ES-I3 (cell line): ENCODE measurements around the gene BCL2L14.

Source experiments
- H3K36me3 ChIP-seq: 2 replicates; pipeline ENCODE4 v1.6.1; 2013; ENCODE audit warnings: mild to moderate bottlenecking, low read length, control low read depth, moderate library complexity; ENCODE audit not compliant: insufficient read depth
- H3K4me1 ChIP-seq: 2 replicates; pipeline ENCODE4 v1.6.1; 2013; ENCODE audit warnings: mild to moderate bottlenecking, control low read depth, low read length; ENCODE audit not compliant: insufficient read depth
- H3K9ac ChIP-seq: 2 replicates; pipeline ENCODE4 v1.6.1; 2013; ENCODE audit warnings: low read depth, mild to moderate bottlenecking, low read length, moderate library complexity
- H3K9me3 ChIP-seq: 2 replicates; pipeline ENCODE4 v1.6.1; 2013; ENCODE audit warnings: mild to moderate bottlenecking, low read length, moderate library complexity; ENCODE audit not compliant: control insufficient read depth, insufficient read depth

The BCL2L14 gene

GRCh38 chr12:12081836-12082497, 11.2 kb downstream of the BCL2L14 start:
- H3K4me1 ChIP-seq: peaks cover 13% of the 10 kb centered on the region
- no peaks in the 10 kb centered on the region for H3K9me3 ChIP-seq
- no peak overlapping the region for H3K9ac ChIP-seq
- no peaks in the 10 kb centered on the region for H3K36me3 ChIP-seq

DNA sequence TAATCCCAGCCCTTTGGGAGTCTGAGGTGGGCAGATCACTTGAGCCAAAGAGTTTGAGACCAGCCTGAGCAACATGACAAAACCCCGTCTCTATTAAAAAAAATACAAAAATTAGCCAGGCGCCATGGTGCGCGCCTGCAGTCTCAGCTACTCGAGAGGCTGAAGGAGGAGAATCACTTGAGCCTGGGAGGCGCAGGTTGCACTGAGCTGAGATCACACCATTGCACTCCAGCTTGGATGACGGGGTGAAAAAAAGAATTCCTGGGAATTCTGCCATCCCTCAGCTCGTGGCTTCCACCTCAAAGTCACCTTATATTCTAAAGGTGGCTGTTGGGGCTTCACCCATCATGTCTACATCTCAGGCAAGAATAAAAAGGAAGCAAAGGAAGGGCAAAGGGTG, 12.9 kb downstream of the BCL2L14 start:
- H3K4me1 ChIP-seq: peaks cover 20% of the 10 kb centered on the region
- no peaks in the 10 kb centered on the region for H3K36me3 ChIP-seq
- no peaks in the 10 kb centered on the region for H3K9me3 ChIP-seq
- H3K9ac ChIP-seq: no peak overlapping the region

DNA sequence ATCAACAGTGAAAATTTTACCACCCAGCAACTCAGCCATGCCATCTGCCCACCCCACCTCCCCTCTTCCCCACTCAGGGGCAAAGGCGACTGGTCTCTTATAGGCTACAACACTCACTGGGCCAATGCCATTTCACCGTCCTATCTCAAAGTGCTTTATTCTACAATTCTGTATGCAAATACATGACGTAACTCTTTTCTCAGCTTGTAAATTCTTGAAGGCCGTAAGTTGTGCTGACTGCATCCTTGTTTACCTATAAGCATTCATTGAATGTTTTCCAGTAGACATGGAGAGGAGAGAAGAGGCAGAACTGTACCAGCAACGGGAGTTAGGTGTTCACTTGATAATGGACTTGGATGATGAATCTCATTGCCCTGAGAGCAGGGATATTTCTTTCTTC, 15.6 kb downstream of the BCL2L14 start:
- Histone ChIP-seq H3K9ac (no peak overlapping the region), H3K9me3 (no peaks in the 10 kb centered on the region)

DNA sequence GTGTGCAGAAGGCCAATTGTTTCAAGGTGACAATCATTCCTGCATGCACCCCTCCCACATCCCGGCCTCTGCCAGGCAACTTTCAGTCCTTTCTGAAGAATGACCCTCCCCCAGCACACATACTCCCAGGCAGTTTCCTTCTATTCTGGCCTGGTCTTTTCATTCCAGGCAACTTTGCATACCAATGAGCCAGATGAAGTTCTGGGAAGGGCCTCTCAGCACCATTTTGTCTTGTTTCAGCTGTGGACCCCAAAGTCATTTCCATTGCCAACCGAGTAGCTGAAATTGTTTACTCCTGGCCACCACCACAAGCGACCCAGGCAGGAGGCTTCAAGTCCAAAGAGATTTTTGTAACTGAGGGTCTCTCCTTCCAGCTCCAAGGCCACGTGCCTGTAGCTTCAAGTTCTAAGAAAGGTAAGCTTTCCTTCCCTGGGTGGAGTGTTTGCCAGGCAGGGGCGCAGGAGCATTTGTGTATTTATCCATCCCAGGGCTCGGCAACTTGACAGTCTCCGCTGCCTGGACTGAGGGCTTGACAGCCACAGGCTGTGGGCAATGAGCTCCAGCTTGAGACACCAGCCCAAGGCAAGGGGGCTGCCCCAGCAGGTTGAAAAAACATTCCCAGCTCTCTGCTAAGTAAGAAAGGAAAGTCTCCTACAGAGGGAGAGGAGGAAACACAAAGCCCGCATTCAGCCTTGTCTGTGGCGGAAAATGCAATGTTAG, 16.4 kb downstream of the BCL2L14 start:
- no peaks in the 10 kb centered on the region for H3K9me3 ChIP-seq
- peaks cover 20% of the 10 kb centered on the region for H3K4me1 ChIP-seq
- H3K9ac ChIP-seq: no peak overlapping the region

More for the DNA sequence above, 15.6 kb downstream of the BCL2L14 start:
- peaks cover 20% of the 10 kb centered on the region for H3K4me1 ChIP-seq
- H3K36me3 ChIP-seq: no peaks in the 10 kb centered on the region

DNA sequence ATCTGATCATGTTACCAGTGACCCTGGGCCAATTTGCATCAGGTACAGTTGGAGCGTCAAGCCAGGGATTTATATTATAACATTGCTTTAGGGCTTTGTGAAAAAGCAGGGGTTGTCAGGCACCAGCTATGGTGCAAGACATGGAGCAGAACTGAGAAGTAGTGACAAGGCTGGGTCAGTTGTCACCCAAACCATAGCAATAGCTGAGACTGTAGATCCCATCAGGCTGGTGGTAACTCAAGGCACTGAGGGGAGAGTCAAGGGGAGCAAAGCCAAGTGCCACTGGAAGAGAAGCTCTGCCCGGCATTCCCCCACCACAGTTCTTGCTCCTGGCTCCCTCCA, 16.9 kb downstream of the BCL2L14 start:
- Histone ChIP-seq H3K9me3 (no peaks in the 10 kb centered on the region), H3K36me3 (no peaks in the 10 kb centered on the region), H3K4me1 (peaks cover 20% of the 10 kb centered on the region), H3K9ac (no peak overlapping the region)

More for the DNA sequence above, 16.4 kb downstream of the BCL2L14 start:
- H3K36me3 ChIP-seq: no peaks in the 10 kb centered on the region

DNA sequence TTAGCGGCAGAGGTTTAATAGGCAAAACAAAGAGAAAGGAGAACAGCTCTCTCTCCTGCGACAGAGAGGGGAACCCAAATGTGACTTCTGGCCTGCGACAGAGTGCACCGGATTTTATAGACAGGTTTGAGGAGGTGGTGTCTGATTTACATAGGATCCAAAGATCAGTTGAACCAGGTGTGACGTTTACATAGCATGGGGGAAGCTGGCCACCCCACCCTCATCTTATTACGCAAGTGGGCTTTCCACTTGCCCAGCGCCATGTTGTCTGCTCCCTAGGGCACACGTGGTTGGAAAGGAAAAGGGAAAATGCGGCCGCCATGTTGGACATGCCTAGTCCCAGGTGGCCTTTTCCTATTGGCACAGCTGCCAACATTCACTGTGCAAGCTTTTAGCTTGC, 17.4 kb downstream of the BCL2L14 start:
- Histone ChIP-seq H3K36me3 (no peaks in the 10 kb centered on the region), H3K9ac (no peak overlapping the region)

DNA sequence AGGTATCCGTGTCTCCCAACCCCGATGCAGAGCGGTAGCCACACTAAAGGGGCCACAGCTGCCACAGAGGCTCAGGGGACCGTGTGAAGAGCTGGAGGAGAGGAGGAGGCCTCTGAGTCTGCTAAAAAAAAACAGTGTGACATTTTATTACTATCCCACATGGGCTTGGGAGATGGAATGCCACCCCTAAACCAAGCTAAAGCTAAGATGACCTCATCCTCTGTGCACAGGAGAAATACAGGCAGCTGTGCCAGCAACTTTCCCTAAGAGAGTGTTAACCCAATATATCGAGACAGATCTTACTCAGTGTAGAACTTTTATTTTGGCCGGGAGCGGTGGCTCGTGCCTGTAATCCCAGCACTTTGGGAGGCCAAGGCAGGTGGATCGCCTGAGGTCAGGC, 18.0 kb downstream of the BCL2L14 start:
- Histone ChIP-seq H3K4me1 (peaks cover 20% of the 10 kb centered on the region), H3K9me3 (no peaks in the 10 kb centered on the region), H3K36me3 (no peaks in the 10 kb centered on the region)

More for the DNA sequence above, 17.4 kb downstream of the BCL2L14 start:
- H3K4me1 ChIP-seq: peaks cover 20% of the 10 kb centered on the region
- no peaks in the 10 kb centered on the region for H3K9me3 ChIP-seq

GRCh38 chr12:12091071-12091470, 20.3 kb downstream of the BCL2L14 start:
- no peaks in the 10 kb centered on the region for H3K9me3 ChIP-seq
- peaks cover 19% of the 10 kb centered on the region for H3K4me1 ChIP-seq
- no peaks in the 10 kb centered on the region for H3K36me3 ChIP-seq
- no peak overlapping the region for H3K9ac ChIP-seq

More for the DNA sequence above, 18.0 kb downstream of the BCL2L14 start:
- H3K9ac ChIP-seq: no peak overlapping the region

DNA sequence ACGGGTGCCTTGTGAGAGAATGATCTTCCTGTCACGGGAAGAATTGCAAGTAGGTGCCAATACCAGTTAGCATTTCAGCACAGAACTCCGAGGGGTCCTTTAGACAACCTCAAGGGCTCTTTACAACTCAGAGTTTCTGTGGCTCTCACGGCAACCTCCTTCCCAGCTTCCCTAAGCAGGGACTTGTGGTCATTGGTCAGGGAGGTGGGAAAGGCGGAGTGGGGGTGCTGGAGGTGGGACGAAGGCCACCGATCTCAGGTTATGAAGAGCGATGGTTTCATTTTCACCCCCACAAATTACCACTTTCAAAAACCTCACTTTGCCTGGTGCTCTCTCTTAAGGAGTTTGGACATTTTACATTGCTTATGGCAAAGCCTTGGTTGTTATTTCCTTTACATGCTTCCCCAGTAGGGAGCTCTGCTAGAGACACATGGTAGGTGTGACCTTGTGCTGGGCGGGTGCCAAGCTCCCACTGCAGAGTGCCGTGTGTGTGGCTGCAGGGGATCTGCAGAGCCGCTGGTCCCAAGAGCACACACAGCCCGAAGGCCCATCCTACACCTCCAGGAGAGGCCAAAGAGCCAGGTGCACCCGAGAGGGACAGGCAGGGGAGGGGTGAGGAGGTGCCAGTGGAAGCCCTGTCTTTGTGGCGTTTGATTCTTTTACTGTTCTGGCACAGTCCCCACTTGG, 21.4 kb downstream of the BCL2L14 start:
- Histone ChIP-seq H3K9ac (no peak overlapping the region), H3K4me1 (peaks cover 10% of the 10 kb centered on the region; the same call in 1 of the 2 replicates), H3K9me3 (no peaks in the 10 kb centered on the region), H3K36me3 (no peaks in the 10 kb centered on the region)

- Histone ChIP-seq H3K4me1 (no peaks in the 10 kb centered on the region), H3K9me3 (no peaks in the 10 kb centered on the region), H3K36me3 (no peaks in the 10 kb centered on the region), H3K9ac (no peak overlapping the region)
These were observed 23.7 kb downstream of the BCL2L14 start for GRCh38 chr12:12094481-12094880.

GRCh38 chr12:12095021-12095420, 24.3 kb downstream of the BCL2L14 start:
- Histone ChIP-seq H3K9me3 (no peaks in the 10 kb centered on the region), H3K9ac (no peak overlapping the region), H3K36me3 (no peaks in the 10 kb centered on the region), H3K4me1 (no peaks in the 10 kb centered on the region)

DNA sequence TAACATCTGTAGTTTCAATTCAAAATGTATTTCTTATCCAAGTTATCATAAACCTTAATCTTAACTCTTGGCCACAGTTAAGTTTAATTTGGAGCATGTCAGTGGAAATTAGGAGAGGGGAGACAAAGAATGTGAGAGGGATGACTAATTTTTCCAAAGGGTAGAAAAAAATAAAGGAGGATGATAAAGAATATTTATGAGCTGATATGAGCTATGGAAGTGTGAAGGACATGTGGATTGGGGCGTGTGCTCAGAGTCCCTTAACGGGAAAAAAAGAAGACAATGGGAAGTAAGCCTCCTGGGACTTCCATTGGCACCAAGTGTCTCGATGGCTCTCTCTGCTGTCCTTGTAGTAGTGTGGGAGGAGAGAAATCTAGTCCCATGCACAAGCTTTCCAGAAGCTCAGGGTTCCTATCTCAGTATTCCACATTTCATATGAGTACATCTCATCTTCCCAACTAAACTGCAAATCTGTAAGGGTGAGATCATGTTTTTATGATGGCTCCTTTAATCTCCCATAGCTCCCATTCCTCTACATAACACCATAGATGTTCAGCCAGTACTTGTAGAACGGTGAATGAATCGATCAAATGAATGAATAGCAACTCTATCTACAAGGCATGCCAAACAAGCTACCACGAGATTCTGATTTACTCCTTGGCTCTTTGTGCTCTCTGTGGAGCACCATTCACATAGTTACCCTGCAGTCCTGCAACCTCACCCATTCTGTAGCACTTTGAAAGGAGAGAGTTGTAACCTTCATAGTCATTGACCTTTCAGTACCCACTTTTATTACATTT, 27.4 kb downstream of the BCL2L14 start:
- H3K36me3 ChIP-seq: peaks cover 3% of the 10 kb centered on the region; the same call in 1 of the 2 replicates
- H3K9ac ChIP-seq: no peak overlapping the region
- H3K4me1 ChIP-seq: no peaks in the 10 kb centered on the region
- H3K9me3 ChIP-seq: no peaks in the 10 kb centered on the region

DNA sequence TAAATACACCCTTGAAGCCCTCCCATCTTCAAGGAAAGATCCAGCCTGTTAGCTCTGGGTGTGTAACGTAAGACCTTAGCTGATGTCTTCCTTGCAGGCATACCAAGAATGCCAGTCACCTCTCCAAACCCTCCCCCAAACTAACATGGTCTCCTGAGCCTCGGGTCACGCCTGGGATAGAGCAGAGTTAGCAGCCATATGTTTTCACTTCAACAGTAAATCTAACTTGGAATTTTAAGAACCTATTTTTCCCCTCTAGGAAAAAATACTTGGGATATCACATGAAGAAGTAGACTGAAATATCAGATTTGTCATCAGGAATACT, 27.9 kb downstream of the BCL2L14 start:
- Histone ChIP-seq H3K4me1 (no peaks in the 10 kb centered on the region), H3K9me3 (no peaks in the 10 kb centered on the region), H3K9ac (no peak overlapping the region), H3K36me3 (peaks cover 3% of the 10 kb centered on the region; the same call in 1 of the 2 replicates)

- no peak overlapping the region for H3K9ac ChIP-seq
- no peaks in the 10 kb centered on the region for H3K9me3 ChIP-seq
- H3K4me1 ChIP-seq: no peaks in the 10 kb centered on the region
- peaks cover 3% of the 10 kb centered on the region; the same call in 1 of the 2 replicates for H3K36me3 ChIP-seq
These were observed 28.4 kb downstream of the BCL2L14 start for GRCh38 chr12:12099102-12099501.
